Esophagus squamous epithelium (tissue), 5 donors: ENCODE results near the gene PRKAR1B. TPM values are rescaled to one million over a fixed set of nuclear protein-coding genes. Genes with fewer than 3 reads are reported as not detected.

Experiments
- DNase-seq: peaks from one replicate; lab custom pipeline; 2025; lab: John Stamatoyannopoulos, UW
- H3K27ac ChIP-seq, 4 donors: fragments of 200-600 bp; sonication (generic); one replicate each; pipeline ENCODE4 v1.5.1; 2016 to 2019; ENCODE audit warnings: mild to moderate bottlenecking in 1 of 4
- H3K27me3 ChIP-seq, 4 donors: fragments of 200-600 bp; sonication (generic); 1 replicate in 3 of 4; 2 replicates in 1 of 4; pipeline versions ENCODE4 v1.5.1 to v1.6.0; 2017 to 2021; ENCODE audit warnings: antibody characterized with exemption in 1 of 4
- H3K36me3 ChIP-seq, 3 donors: fragments of 200-600 bp; sonication (generic); one replicate each; pipeline ENCODE4 v1.5.1; 2016 to 2019
- H3K4me1 ChIP-seq, 3 donors: fragments of 200-600 bp; sonication (generic); one replicate each; pipeline ENCODE4 v1.5.1; 2017 to 2019
- H3K4me3 ChIP-seq, 4 donors: fragments of 200-600 bp; sonication (generic); 1 replicate in 3 of 4; 2 replicates in 1 of 4; pipeline ENCODE4 v1.5.1; 2016 to 2019; ENCODE audit warnings: mild to moderate bottlenecking in 2 of 4, moderate library complexity in 1 of 4
- H3K9me3 ChIP-seq, 3 donors: fragments of 200-600 bp; sonication (generic); one replicate each; pipeline ENCODE4 v1.5.1; 2016 to 2019
- POLR2A ChIP-seq, 4 donors: fragments of 450-650 bp; IDR thresholded peaks; one replicate each; pipeline ENCODE4 v1.6.1; 2017; ENCODE audit warnings: antibody characterized with exemption in 4 of 4, mild to moderate bottlenecking in 4 of 4, moderate library complexity in 3 of 4
- WGBS, 2 donors: methylation state at CpG; one replicate each; pipeline ENCODE4 v1.1.5; 2018; 5-methylcytosine and 5-hydroxymethylcytosine counted together
- intact Hi-C: fragments of 100-400 bp; cut with DNase I; formaldehyde crosslinking; loops from one replicate; pipeline ENCODE4 v1.15.0; 2022
- total RNA-seq, 4 donors: library from RNA; depleted of rRNA; stranded (reverse); fragments of >200 nt; gene quantifications; one replicate each; pipeline ENCODE4 v1.1.0, GENCODE V29; 2016
- TF ChIP-seq, protein P1 (sequence below), 6 experiments: fragments of 450-650 bp in 4 of 6; fragments of 200-600 bp in 2 of 6; sonication (generic) in 2 of 6; IDR thresholded peaks; one replicate each; pipeline ENCODE4 v1.5.1; 2016 to 2019; ENCODE audit warnings: antibody characterized with exemption in 6 of 6, mild to moderate bottlenecking in 4 of 6, moderate library complexity in 4 of 6
- donor health status: DM: yes; HTN: yes; CAD: no.

Gene PRKAR1B
- total RNA-seq, 4 donors from 2014 or later = 10.2 to 13.1 (median 12.5) TPM

DNA sequence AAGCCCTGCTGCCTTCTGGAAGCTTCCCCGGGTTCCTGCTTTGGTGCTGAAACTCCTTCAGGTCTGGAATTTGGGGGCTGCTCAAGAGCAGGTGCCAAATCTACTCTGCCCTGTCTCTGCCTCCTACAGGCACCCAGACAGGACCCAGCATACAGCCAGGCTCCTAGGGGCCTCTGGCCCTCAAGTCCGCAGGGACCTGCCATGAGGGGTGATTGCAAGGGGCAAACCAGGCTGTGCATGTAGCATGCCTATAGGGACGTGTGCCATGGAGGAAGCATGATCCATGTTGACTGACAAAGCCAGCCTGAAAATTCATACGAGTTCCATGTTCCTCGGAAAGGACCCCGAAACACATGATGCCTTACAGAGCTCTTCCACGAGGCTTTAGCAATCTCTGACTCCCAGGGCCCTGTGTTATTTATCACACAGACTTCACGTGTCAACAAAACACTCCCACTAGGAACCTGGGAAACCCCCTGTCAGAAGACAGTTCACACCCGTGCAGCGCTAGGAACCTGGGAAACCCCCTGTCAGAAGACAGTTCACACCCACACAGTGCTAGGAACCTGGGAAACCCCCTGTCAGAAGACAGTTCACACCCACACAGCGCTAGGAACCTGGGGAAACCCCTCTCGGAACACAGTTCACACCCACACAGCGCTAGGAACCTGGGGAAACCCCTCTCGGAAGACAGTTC is 75.9 kb downstream of the PRKAR1B start:
- 70 to 85% methylated on average over 4 to 8 of the region's 14 CpGs for WGBS, 2 donors
- no peaks in the 10 kb centered on the region for H3K27me3 ChIP-seq
- no peaks in the 10 kb centered on the region for H3K4me1 ChIP-seq
- no peak for DNase-seq
- intact Hi-C loops = no loop called here
- H3K27ac ChIP-seq = no peak overlapping the region
- TF ChIP-seq, protein P1, sequence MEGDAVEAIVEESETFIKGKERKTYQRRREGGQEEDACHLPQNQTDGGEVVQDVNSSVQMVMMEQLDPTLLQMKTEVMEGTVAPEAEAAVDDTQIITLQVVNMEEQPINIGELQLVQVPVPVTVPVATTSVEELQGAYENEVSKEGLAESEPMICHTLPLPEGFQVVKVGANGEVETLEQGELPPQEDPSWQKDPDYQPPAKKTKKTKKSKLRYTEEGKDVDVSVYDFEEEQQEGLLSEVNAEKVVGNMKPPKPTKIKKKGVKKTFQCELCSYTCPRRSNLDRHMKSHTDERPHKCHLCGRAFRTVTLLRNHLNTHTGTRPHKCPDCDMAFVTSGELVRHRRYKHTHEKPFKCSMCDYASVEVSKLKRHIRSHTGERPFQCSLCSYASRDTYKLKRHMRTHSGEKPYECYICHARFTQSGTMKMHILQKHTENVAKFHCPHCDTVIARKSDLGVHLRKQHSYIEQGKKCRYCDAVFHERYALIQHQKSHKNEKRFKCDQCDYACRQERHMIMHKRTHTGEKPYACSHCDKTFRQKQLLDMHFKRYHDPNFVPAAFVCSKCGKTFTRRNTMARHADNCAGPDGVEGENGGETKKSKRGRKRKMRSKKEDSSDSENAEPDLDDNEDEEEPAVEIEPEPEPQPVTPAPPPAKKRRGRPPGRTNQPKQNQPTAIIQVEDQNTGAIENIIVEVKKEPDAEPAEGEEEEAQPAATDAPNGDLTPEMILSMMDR (IDR thresholded peaks at IDR 0.05) = no peak
- TF ChIP-seq POLR2A (IDR thresholded peaks at IDR 0.05) = no peak
- H3K36me3 ChIP-seq = no peaks in the 10 kb centered on the region
- H3K4me3 ChIP-seq = no peak overlapping the region
- peaks cover 0 to 11% (median 0%) of the 10 kb centered on the region in 3 donors for H3K9me3 ChIP-seq

- intact Hi-C loops = no loop called here
- H3K27ac ChIP-seq = no peak overlapping the region
- DNase-seq = no peak
- H3K4me1 ChIP-seq = no peaks in the 10 kb centered on the region
- H3K27me3 ChIP-seq = no peaks in the 10 kb centered on the region
- H3K9me3 ChIP-seq = peaks cover 0 to 11% (median 0%) of the 10 kb centered on the region in 3 donors
- H3K36me3 ChIP-seq = no peaks in the 10 kb centered on the region
- TF ChIP-seq POLR2A (IDR thresholded peaks at IDR 0.05) = no peak
- TF ChIP-seq, protein P1 (IDR thresholded peaks at IDR 0.05) = no peak
- no peak overlapping the region for H3K4me3 ChIP-seq
- 70 to 79% methylated on average over 10 to 12 of the region's 22 CpGs for WGBS, 2 donors
Measured at GRCh38 chr7:650339-651031, 76.6 kb downstream of the PRKAR1B start.

- peaks cover 0 to 7% (median 0%) of the 10 kb centered on the region in 3 donors for H3K9me3 ChIP-seq
- H3K27ac ChIP-seq = no peak overlapping the region
- 91% methylated on average over 10 to 11 of the region's 11 CpGs for WGBS, 2 donors
- no peaks in the 10 kb centered on the region for H3K36me3 ChIP-seq
- DNase-seq = no peak
- TF ChIP-seq POLR2A (IDR thresholded peaks at IDR 0.05) = no peak
- TF ChIP-seq, protein P1 (IDR thresholded peaks at IDR 0.05) = no peak
- intact Hi-C loops = no loop called here
- no peaks in the 10 kb centered on the region for H3K4me1 ChIP-seq
- no peak overlapping the region for H3K4me3 ChIP-seq
- no peaks in the 10 kb centered on the region for H3K27me3 ChIP-seq
Measured at GRCh38 chr7:646951-647350, 80.1 kb downstream of the PRKAR1B start.

- TF ChIP-seq, protein P1 (IDR thresholded peaks at IDR 0.05) = no peak
- no peaks in the 10 kb centered on the region for H3K36me3 ChIP-seq
- peaks cover 0 to 6% (median 0%) of the 10 kb centered on the region in 3 donors for H3K9me3 ChIP-seq
- no peak for DNase-seq
- intact Hi-C loops = no loop called here
- 85 to 91% methylated on average over 7 to 11 of the region's 11 CpGs for WGBS, 2 donors
- no peak overlapping the region for H3K4me3 ChIP-seq
- no peaks in the 10 kb centered on the region for H3K27me3 ChIP-seq
- H3K4me1 ChIP-seq = no peaks in the 10 kb centered on the region
- H3K27ac ChIP-seq = no peak overlapping the region
Measured at GRCh38 chr7:646487-646886, 80.6 kb downstream of the PRKAR1B start.

DNA sequence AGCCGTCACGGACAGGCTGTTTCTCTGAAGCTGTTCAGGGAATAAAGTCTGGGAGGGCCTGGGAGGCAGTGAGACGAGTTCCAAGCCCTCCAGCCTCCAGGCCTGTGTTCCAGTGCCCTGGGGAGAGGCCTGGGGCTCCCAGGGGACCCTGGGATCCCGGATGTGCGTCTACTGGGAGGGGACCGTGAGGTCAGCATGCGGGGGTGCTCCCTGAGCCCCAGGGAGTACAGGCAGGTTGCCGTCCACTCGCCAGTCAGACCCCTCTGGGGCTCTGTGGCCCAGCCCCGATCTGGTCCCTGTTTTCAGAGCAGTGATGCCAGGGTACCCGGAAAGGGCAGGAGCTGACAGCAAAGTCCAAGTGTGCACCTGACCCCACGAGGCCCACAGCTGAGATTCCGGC is 81.5 kb downstream of the PRKAR1B start:
- Histone ChIP-seq H3K4me3 (no peak overlapping the region), H3K27me3 (no peaks in the 10 kb centered on the region), H3K9me3 (peaks cover 0 to 6% (median 0%) of the 10 kb centered on the region in 3 donors), H3K36me3 (no peaks in the 10 kb centered on the region), H3K27ac (no peak overlapping the region), H3K4me1 (no peaks in the 10 kb centered on the region)
- TF ChIP-seq, protein P1 (IDR thresholded peaks at IDR 0.05) = no peak
- no peak for TF ChIP-seq POLR2A (IDR thresholded peaks at IDR 0.05)
- DNase-seq = no peak
- intact Hi-C loops = no loop called here
- 88% methylated on average over 8 of the region's 13 CpGs; no CpG with 5 or more reads in 1 of the 2 donors for WGBS, 2 donors
